C4-2B (cell line): ENCODE results near the gene TEDC2.

ENCODE experiments used
- ZFX ChIP-seq: fragments of 450-650 bp; IDR thresholded peaks from 2 replicates; pipeline ENCODE4 v1.6.1; 2017
- TF ChIP-seq, protein P1 (sequence below): fragments of 450-650 bp; conservative IDR thresholded peaks from 2 replicates; pipeline ENCODE4 v1.5.1; 2017; ENCODE audit warnings: mild to moderate bottlenecking

DNA sequence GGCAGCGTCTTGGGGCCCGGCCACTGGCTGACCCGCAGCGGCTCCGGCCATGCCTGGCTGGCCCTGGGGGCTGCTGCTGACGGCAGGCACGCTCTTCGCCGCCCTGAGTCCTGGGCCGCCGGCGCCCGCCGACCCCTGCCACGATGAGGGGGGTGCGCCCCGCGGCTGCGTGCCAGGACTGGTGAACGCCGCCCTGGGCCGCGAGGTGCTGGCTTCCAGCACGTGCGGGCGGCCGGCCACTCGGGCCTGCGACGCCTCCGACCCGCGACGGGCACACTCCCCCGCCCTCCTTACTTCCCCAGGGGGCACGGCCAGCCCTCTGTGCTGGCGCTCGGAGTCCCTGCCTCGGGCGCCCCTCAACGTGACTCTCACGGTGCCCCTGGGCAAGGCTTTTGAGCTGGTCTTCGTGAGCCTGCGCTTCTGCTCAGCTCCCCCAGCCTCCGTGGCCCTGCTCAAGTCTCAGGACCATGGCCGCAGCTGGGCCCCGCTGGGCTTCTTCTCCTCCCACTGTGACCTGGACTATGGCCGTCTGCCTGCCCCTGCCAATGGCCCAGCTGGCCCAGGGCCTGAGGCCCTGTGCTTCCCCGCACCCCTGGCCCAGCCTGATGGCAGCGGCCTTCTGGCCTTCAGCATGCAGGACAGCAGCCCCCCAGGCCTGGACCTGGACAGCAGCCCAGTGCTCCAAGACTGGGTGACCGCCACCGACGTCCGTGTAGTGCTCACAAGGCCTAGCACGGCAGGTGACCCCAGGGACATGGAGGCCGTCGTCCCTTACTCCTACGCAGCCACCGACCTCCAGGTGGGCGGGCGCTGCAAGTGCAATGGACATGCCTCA is 12.0 kb downstream of the TEDC2 start:
- TF ChIP-seq, protein P1, sequence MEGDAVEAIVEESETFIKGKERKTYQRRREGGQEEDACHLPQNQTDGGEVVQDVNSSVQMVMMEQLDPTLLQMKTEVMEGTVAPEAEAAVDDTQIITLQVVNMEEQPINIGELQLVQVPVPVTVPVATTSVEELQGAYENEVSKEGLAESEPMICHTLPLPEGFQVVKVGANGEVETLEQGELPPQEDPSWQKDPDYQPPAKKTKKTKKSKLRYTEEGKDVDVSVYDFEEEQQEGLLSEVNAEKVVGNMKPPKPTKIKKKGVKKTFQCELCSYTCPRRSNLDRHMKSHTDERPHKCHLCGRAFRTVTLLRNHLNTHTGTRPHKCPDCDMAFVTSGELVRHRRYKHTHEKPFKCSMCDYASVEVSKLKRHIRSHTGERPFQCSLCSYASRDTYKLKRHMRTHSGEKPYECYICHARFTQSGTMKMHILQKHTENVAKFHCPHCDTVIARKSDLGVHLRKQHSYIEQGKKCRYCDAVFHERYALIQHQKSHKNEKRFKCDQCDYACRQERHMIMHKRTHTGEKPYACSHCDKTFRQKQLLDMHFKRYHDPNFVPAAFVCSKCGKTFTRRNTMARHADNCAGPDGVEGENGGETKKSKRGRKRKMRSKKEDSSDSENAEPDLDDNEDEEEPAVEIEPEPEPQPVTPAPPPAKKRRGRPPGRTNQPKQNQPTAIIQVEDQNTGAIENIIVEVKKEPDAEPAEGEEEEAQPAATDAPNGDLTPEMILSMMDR: no peak
- TF ChIP-seq ZFX: no peak
